KBM-7 (cell line): ENCODE data around the gene ADAM11.
A peak's percentile ranks its signal among the peaks of the same experiment; 100 is the strongest.
"Not testable (repeated sequence)": the region's sequence is repeated elsewhere in the genome, so short reads cannot be mapped to it uniquely, and the experiment has no call there.

Source experiments
- DNase-seq: peaks from one replicate; pipeline ENCODE4 v3.0.0-alpha.2; 2015
- in situ Hi-C: fragments of 300-500 bp; cut with MboI; formaldehyde crosslinking; loops from 2 replicates; pipeline ENCODE4 v1.14.3; 2020; ENCODE audit warnings: low sequenced_read_pairs, low pct_unique_long_range_greater_than_20kb, mixed read lengths

Gene ADAM11

GRCh38 chr17:44825236-44825635, 66.4 kb downstream of the ADAM11 start:
- in situ Hi-C loops, DNase-seq: not testable (repeated sequence)

- in situ Hi-C loops, result no loop called here
- DNase-seq, result no peak
Observed at GRCh38 chr17:44826123-44826790, 67.5 kb downstream of the ADAM11 start.

GRCh38 chr17:44827863-44828262, 69.1 kb downstream of the ADAM11 start:
- in situ Hi-C loops, result no loop called here
- no peak for DNase-seq

GRCh38 chr17:44828919-44829522, 70.2 kb downstream of the ADAM11 start:
- in situ Hi-C loops, result no loop called here
- peak; percentile 44 for DNase-seq

- in situ Hi-C loops, result no loop called here
Observed at GRCh38 chr17:44829523-44830358, 71.0 kb downstream of the ADAM11 start, which contains the start of gene GJC1. Gene GJC1 (minus strand): TSS chr17:44830287. CDS start chr17:44805817, 24,470 bp downstream.

GRCh38 chr17:44830359-44831288, 71.8 kb downstream of the ADAM11 start:
- DNase-seq, result peak; percentile 25
- in situ Hi-C loops, result no loop called here

More at GRCh38 chr17:44829523-44830358, 71.0 kb downstream of the ADAM11 start, which contains the start of gene GJC1:
- DNase-seq, result no peak

- no peak for DNase-seq
- in situ Hi-C loops, result no loop called here
Observed at GRCh38 chr17:44831371-44831770, 72.6 kb downstream of the ADAM11 start.
